Activated naive CD4-positive, alpha-beta T cell treated with anti-CD3 and anti-CD28 coated beads, Interleukin-2, amount 50 U/mL, for 72 hours (primary cell): Measurements from ENCODE around the gene CDKN1B. TPM values are rescaled to one million over a fixed set of nuclear protein-coding genes. Genes with fewer than 3 reads are reported as not detected.

Experiments
- total RNA-seq, 2 donors: library from RNA; stranded (reverse); gene quantifications; one replicate each; pipeline ENCODE4 v1.2.3, GENCODE V29; 2022

Gene CDKN1B
- total RNA-seq, 2 donors from 2014 or later: 39.7 to 46.6 TPM

Other genes with a start within 250 kb of the CDKN1B start
- 10 to 100 TPM; 37.4 to 64.8 TPM for gene DUSP16, start 154.5 kb upstream of the CDKN1B start, total RNA-seq
- gene CREBL2, start 105.5 kb upstream of the CDKN1B start, total RNA-seq: 10 to 100 TPM; 10.7 to 15.7 TPM
- 10 to 100 TPM; 24.8 to 27.5 TPM for gene GPR19, start 21.2 kb upstream of the CDKN1B start, total RNA-seq
- 1 to 10 TPM; 5.2 to 6.5 TPM for gene APOLD1, start 68.3 kb downstream of the CDKN1B start, total RNA-seq
- 100 to 1,000 TPM in 1 of 2 donors, 10 to 100 TPM in 1; 94.7 to 109 TPM for gene DDX47, start 96.0 kb downstream of the CDKN1B start, total RNA-seq
- gene GPRC5A, start 174.2 kb downstream of the CDKN1B start, total RNA-seq: under 1 TPM; 0.30 to 0.80 TPM
- gene GPRC5D, start 234.8 kb downstream of the CDKN1B start, total RNA-seq: not detected